Muscle of leg (tissue), 11 donors: ENCODE measurements around the gene TNFAIP3. TPM values are rescaled to one million over a fixed set of nuclear protein-coding genes. Genes with fewer than 3 reads are reported as not detected.
A peak's percentile ranks its signal among the peaks of the same experiment; 100 is the strongest.

Experiments used
- DNase-seq: peaks from one replicate; pipeline ENCODE4 v3.0.0; 2013
- H3K27ac ChIP-seq: one replicate; pipeline ENCODE4 v1.5.1; 2013; ENCODE audit warnings: mild to moderate bottlenecking, low read length, control low read depth
- H3K27me3 ChIP-seq: one replicate; pipeline ENCODE4 v1.6.1; 2013; ENCODE audit warnings: low read length; ENCODE audit not compliant: control insufficient read depth, insufficient read depth
- H3K36me3 ChIP-seq: one replicate; pipeline ENCODE4 v1.6.1; 2013; ENCODE audit warnings: low read length; ENCODE audit not compliant: control insufficient read depth, insufficient read depth
- H3K4me1 ChIP-seq: one replicate; pipeline ENCODE4 v1.6.1; 2013; ENCODE audit warnings: low read length; ENCODE audit not compliant: control insufficient read depth, insufficient read depth
- H3K4me3 ChIP-seq: one replicate; pipeline ENCODE4 v1.5.1; 2013; ENCODE audit warnings: low read length, control low read depth
- H3K9me3 ChIP-seq: replicated peaks from 2 replicates; pipeline ENCODE4 v1.6.1; 2013; ENCODE audit warnings: low read depth, low read length; ENCODE audit not compliant: control insufficient read depth
- WGBS: methylation state at CpG from one replicate; pipeline ENCODE4 v1.1.5; 2013; ENCODE audit warnings: missing lambda C conversion rate; ENCODE audit not compliant: insufficient coverage; 5-methylcytosine and 5-hydroxymethylcytosine counted together
- polyA plus RNA-seq, 8 donors: library from polyadenylated mRNA; unstranded; fragments of 120-200 nt; gene quantifications; one replicate each; pipeline versions ENCODE4 v1.2.1 to v1.2.3, GENCODE V29; 2013; ENCODE audit warnings: inconsistent platforms in 1 of 8, low replicate concordance in 1 of 8; ENCODE audit not compliant: insufficient read length in 8 of 8, insufficient read depth in 1 of 8
- total RNA-seq: library from RNA; stranded (reverse); fragments of 120-200 nt; gene quantifications from one replicate; pipeline ENCODE4 v1.2.4, GENCODE V29; 2013

TNFAIP3 gene
- total and polyA plus RNA-seq, 9 donors: 6.6 to 14.7 (median 11.7) TPM

- Histone ChIP-seq H3K4me1 (peaks cover 16% of the 10 kb centered on the region), H3K36me3 (peaks cover 16% of the 10 kb centered on the region), H3K9me3 (no peaks in the 10 kb centered on the region), H3K27ac (no peak overlapping the region), H3K4me3 (no peak overlapping the region), H3K27me3 (no peaks in the 10 kb centered on the region)
- 80% methylated on average over 1 of the region's 5 CpGs for WGBS
- no peak for DNase-seq
Observed at GRCh38 chr6:137870308-137870644, 3.2 kb downstream of the TNFAIP3 start.

- Histone ChIP-seq H3K4me3 (no peak overlapping the region), H3K27ac (no peak overlapping the region), H3K27me3 (no peaks in the 10 kb centered on the region), H3K9me3 (no peaks in the 10 kb centered on the region), H3K36me3 (peaks cover 20% of the 10 kb centered on the region), H3K4me1 (peaks cover 16% of the 10 kb centered on the region)
- DNase-seq: no peak
- 33% methylated on average over 1 of the region's 4 CpGs for WGBS
Observed at GRCh38 chr6:137870744-137871247, 3.7 kb downstream of the TNFAIP3 start.

GRCh38 chr6:137871291-137871690 lies 4.2 kb downstream of the TNFAIP3 start:
- Histone ChIP-seq H3K4me3 (no peak overlapping the region), H3K27ac (no peak overlapping the region), H3K36me3 (peaks cover 23% of the 10 kb centered on the region), H3K9me3 (no peaks in the 10 kb centered on the region), H3K4me1 (peaks cover 12% of the 10 kb centered on the region), H3K27me3 (no peaks in the 10 kb centered on the region)
- DNase-seq: no peak
- 89% methylated on average over 4 of the region's 11 CpGs for WGBS

- H3K9me3 ChIP-seq: no peaks in the 10 kb centered on the region
- peaks cover 8% of the 10 kb centered on the region for H3K4me1 ChIP-seq
- no peak for DNase-seq
- no peak overlapping the region for H3K27ac ChIP-seq
- no CpG with 5 or more reads among the region's 1 CpG for WGBS
- no peaks in the 10 kb centered on the region for H3K27me3 ChIP-seq
- H3K36me3 ChIP-seq: peaks cover 28% of the 10 kb centered on the region
- H3K4me3 ChIP-seq: no peak overlapping the region
Observed at GRCh38 chr6:137871831-137872454, 4.9 kb downstream of the TNFAIP3 start.

- WGBS: no CpG with 5 or more reads among the region's 2 CpGs
- no peak for DNase-seq
- peaks cover 8% of the 10 kb centered on the region for H3K4me1 ChIP-seq
Observed at GRCh38 chr6:137872581-137873115, 5.6 kb downstream of the TNFAIP3 start.

GRCh38 chr6:137873273-137873762 lies 6.3 kb downstream of the TNFAIP3 start:
- no peaks in the 10 kb centered on the region for H3K9me3 ChIP-seq
- whole genome bisulfite sequencing: 80% methylated on average over 1 of the region's 7 CpGs
- peak; percentile 67 for DNase-seq
- H3K27me3 ChIP-seq: no peaks in the 10 kb centered on the region
- no peak overlapping the region for H3K27ac ChIP-seq
- peaks cover 37% of the 10 kb centered on the region for H3K36me3 ChIP-seq
- no peak overlapping the region for H3K4me3 ChIP-seq
- H3K4me1 ChIP-seq: peaks cover 8% of the 10 kb centered on the region

More at GRCh38 chr6:137872581-137873115, 5.6 kb downstream of the TNFAIP3 start:
- no peak overlapping the region for H3K4me3 ChIP-seq
- no peak overlapping the region for H3K27ac ChIP-seq
- no peaks in the 10 kb centered on the region for H3K9me3 ChIP-seq
- H3K27me3 ChIP-seq: no peaks in the 10 kb centered on the region
- peaks cover 35% of the 10 kb centered on the region for H3K36me3 ChIP-seq

GRCh38 chr6:137874204-137875057 lies 7.4 kb downstream of the TNFAIP3 start:
- Histone ChIP-seq H3K27ac (no peak overlapping the region), H3K4me1 (peaks cover 9% of the 10 kb centered on the region), H3K9me3 (no peaks in the 10 kb centered on the region), H3K27me3 (no peaks in the 10 kb centered on the region), H3K4me3 (no peak overlapping the region), H3K36me3 (peaks cover 48% of the 10 kb centered on the region)
- DNase-seq: no peak
- 88% methylated on average over 11 of the region's 11 CpGs for WGBS

GRCh38 chr6:137875058-137875520 lies 8.0 kb downstream of the TNFAIP3 start:
- 83% methylated on average over 6 of the region's 6 CpGs for WGBS

GRCh38 chr6:137875606-137876005 lies 8.5 kb downstream of the TNFAIP3 start:
- H3K4me1 ChIP-seq: peaks cover 8% of the 10 kb centered on the region
- 54% methylated on average over 2 of the region's 3 CpGs for WGBS
- H3K4me3 ChIP-seq: no peak overlapping the region

More at GRCh38 chr6:137875058-137875520, 8.0 kb downstream of the TNFAIP3 start:
- H3K4me1 ChIP-seq: peaks cover 9% of the 10 kb centered on the region
- no peaks in the 10 kb centered on the region for H3K27me3 ChIP-seq
- no peaks in the 10 kb centered on the region for H3K9me3 ChIP-seq
- DNase-seq: no peak
- peaks cover 55% of the 10 kb centered on the region for H3K36me3 ChIP-seq
- H3K27ac ChIP-seq: no peak overlapping the region
- no peak overlapping the region for H3K4me3 ChIP-seq

GRCh38 chr6:137876547-137876946 lies 9.5 kb downstream of the TNFAIP3 start:
- H3K27me3 ChIP-seq: no peaks in the 10 kb centered on the region
- no peak overlapping the region for H3K4me3 ChIP-seq
- no peak for DNase-seq
- peaks cover 69% of the 10 kb centered on the region for H3K36me3 ChIP-seq
- WGBS: 100% methylated on average over 1 of the region's 2 CpGs
- H3K9me3 ChIP-seq: no peaks in the 10 kb centered on the region
- H3K27ac ChIP-seq: no peak overlapping the region
- H3K4me1 ChIP-seq: peaks cover 5% of the 10 kb centered on the region

More at GRCh38 chr6:137875606-137876005, 8.5 kb downstream of the TNFAIP3 start:
- Histone ChIP-seq H3K27ac (no peak overlapping the region), H3K27me3 (no peaks in the 10 kb centered on the region), H3K36me3 (peaks cover 60% of the 10 kb centered on the region), H3K9me3 (no peaks in the 10 kb centered on the region)
- DNase-seq: no peak
